HG03139 (cell line): ENCODE data around the gene OSBPL5.
"Not testable (repeated sequence)": the region's sequence is repeated elsewhere in the genome, so short reads cannot be mapped to it uniquely, and the experiment has no call there.

Experiments
- ATAC-seq: cut with Tn5 transposase; IDR thresholded peaks from one replicate; pipeline ENCODE4 v1.9.1; 2021; ENCODE audit not compliant: unreplicated experiment

The OSBPL5 gene

DNA sequence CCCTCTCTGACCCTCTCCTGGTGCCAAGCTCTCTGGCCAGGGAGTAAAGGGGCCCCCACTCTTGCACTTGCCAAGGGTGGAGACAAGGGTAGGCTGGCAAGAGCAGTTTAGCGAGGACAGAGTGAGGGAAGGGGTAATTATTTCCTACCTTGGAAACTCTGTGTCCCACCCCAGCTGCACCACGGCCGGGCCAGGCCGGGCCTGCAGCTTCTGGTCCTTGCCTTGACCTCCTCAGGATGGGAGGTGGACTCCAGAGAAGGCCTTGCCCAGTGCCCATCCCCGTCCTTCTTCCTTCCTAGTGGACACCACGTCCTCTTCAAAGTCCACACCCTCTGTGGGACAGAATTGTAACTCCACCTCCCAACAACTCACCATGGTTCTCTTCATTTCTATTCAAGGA lies 18.4 kb upstream of the OSBPL5 start:
- no peak for ATAC-seq

DNA sequence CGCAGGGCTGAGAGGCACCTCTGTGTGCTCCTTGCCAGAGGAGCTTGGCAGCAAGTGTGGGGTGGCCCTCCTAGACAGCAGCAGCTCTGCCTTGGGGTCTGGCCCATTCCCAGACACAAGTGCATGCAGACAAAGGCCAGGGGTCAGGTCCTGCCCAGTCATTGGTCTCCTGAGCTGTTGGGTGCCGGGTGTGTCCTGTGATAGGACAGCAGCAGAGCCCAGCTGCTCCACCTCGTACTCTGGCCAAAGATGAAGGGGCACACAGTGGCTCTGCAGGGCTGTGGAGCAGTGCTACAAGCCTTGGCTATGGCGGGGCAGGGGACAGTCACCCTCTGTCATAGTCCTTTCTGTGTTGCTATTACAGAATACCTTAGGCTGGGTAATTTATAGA lies 17.3 kb upstream of the OSBPL5 start:
- no peak for ATAC-seq

DNA sequence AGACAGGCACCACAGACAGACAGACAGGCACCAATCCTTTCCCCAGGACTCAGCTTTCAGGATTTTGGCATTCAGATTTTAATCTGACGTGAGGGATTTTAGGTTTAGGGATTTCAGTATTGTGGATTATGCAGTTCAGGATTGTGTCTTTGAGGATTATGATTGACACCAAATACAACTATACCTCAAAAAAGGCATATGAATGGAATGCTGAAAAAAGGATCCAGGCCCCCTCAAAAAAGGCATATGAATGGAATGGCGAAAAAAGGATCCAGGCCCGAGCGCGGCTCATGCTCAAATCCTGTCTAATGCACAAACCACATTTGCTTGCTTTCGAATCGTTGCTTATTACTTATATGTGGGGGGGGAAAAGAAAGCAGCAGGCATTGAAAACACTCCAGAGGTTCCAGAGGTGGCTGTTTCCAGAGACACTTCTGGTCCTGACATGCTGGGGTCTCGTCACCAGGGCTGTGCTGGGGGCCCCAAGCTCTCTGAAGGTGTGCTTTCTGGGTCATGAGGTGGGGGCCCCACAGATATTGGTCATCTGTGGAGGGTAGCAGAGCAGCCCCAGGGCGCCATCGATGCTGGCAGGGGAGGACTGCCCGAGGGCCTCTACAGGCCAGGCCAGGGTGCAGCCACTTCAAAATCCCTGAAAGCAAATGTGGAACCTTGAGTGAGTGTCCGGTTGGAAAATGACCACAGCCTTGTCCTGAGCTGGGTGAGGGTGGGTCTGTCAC lies 16.8 kb upstream of the OSBPL5 start:
- ATAC-seq, result no peak

DNA sequence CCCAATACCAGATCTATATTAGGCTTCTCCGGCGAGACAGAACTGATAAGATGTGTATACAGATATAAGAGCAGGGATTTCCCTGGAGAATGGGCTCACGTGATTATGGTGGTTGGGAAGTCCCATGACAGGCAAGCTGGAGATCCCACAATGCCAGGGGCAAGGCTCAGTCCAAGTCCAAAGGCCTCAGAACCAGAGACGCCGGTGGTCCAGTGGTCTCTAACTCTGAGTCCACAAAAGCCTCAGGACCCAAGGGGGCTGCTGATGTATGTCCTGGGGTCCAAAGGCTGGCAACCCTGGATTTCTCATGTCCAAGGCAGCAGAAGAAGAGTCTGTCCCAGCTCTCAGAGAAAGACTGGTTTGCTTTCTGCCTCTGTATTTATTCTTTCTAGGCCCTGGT lies 15.8 kb upstream of the OSBPL5 start:
- no peak for ATAC-seq

DNA sequence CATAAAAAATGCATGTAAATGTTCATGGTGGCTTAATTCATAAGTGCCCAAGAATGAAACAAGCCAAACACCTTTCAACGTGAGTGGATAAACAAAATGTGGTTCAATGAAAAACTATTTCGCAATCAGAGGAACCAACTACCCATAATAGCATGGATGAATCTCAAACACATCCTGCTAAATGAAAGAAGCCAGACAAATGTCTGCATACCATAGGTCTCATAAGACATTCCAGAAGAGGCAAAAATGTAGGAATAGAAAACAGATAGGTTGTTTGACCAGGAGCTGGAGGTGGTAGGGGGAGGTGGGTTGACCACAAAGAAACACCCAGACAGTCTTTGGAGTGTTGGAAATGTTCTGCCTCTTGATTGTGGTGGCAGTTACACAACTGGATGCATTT lies 13.2 kb upstream of the OSBPL5 start:
- ATAC-seq, result no peak

DNA sequence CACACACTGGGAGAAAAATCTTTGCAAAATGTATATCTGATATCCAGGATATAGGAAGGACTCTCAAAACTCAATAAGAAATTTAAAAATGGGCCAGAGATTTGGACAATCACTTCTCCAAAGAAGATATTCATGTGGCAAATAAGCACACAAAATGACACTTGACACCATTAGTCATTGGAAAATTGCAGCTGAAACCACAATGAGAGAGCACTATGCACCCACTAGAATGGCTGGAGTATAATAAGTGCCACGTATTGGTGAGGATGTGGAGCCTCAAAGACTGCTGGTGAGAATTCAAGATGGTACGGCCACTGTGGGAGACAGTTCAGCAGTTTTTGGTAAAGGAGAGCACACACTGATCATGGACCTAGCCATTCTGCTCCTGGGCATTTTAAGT lies 12.8 kb upstream of the OSBPL5 start:
- ATAC-seq, result no peak

DNA sequence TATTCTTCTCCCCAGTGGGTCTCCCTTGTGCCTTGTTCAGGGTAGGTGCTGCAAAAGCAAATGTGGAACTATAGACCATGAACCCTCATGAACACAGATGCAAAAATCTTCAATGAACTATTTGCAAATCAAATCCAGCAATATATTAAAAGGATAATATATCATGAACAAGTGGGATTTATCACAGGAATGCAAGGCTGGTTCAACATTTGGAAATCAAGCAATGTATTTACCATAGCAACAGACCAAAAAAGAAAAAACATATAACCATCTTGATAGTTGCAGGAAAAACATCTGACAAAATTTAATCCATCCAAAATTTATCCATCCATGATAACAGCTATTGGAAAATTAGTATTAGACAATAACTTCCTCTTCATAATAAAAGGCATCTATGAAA lies 11.4 kb upstream of the OSBPL5 start:
- ATAC-seq, result no peak

DNA sequence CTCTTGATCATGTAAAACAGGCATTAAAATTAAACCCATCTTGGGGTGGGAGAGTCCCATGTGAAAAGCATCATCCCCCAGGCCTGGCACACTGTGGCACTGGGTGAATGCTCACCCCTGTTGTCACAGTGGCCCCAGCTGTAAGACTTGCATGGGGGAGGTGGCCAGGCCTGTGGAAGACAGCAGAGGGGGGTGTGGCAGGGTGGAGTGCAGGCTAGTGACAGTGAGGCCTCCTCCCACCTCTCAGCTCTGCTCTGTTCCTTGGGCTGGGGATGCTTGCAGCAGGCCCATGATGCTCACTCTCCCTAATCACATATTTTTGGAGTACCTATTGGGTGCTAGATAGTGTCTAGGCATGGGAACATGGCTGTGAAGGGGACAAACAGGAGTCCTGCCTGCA lies 10.1 kb upstream of the OSBPL5 start:
- no peak for ATAC-seq

DNA sequence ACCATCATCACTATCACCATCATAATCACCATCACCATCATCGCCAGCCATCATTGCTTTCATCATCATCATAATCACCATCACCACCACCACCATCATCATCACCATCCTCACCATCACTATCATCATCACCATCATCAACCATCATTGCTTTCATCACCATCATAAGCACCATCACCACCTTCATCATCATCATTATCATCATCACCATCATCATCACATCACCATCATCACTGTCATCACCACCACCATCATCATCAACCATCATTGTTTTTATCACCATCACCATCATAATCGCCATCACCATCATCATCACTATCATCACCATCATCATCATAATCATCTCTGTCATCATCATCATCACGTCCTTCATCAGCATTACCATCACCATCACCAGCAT lies 9.3 kb upstream of the OSBPL5 start:
- no peak for ATAC-seq

DNA sequence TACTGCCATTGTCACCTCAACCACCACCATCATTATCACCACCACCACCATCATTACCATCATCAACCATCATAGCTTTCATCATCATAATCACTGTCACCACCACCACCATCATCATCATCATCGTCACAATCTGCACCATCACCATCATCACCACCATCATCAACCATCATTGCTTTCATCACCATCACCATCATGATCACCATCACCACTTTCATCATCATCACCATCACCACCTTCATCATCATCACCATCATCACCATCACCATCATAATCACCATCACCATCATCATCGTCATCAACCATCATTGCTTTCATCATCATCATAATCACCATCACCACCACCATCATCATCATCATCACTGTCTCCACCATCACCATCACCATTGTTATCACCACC lies 8.7 kb upstream of the OSBPL5 start:
- no peak for ATAC-seq

DNA sequence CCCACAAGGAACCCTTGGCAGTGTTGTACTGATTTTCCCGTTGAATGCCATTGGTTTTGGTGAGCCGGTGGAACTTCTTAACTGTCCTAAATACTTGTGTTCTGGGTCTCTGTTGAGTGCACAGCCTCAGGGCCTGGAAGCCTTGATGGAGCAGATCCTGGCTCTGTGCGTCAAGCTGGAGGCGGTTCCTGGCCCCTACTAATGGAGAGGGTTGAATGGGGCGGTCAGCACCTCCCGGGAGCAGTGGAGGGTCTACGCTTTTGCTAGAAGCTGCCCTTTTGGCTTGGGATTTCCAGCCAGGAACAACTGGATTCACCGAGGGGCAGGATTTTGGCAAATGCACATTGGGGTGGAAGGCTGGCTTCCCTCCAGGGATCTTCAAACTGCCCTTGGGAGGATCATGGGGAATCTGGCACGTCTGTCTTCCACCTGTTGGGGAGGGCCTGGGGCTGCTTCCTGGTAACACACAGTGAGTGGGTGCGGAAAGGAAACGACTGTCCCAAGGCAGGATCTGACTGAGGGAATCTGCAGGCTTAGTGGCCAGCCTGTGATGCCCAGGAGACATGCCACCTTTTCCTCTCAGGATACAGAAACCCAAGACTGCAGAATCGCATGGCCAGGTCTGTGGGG lies 6.9 kb upstream of the OSBPL5 start:
- ATAC-seq, result no peak

DNA sequence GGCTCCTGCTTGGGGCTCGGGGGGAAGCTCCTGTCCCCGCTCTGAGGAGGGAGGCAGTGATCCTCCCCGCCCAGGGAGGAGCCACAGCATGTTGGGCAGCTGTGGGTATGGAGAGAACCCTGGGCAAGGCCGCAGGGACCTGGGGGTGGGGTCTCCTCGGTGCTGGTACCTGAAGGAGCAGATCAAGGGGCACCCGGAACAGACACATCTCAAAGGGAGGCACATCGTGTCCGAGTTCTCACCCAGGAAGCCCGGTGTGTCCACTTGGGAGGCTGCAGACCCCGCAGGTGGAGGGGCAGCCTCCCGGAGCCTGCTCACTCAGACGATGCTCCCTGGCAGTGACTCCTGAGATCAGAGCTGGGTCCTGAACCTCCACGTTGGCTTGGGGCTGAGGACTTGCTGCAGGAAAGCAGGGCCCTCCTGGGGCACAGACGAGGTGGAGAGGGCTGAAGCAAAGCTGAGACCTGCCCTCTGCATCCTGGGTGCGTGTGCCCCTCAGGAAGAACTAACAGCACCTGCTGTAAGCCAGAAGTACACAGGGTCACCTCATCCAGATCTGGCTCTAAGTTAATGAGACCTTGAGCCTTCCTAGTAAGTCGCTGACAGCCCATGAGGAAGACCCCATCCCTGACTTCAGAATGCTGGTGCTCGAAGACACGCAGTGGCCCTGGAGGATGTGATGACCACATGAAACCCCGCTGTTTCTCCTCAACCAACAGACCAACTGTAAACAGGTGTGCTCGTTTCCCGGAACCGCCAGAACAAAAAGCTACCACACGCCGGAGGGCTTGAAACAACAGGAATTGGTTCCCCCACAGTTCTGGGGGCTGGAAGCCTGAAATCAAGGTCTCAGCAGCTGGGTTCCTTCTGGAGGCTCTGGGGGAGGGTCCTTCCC lies 5.9 kb upstream of the OSBPL5 start:
- no peak for ATAC-seq

DNA sequence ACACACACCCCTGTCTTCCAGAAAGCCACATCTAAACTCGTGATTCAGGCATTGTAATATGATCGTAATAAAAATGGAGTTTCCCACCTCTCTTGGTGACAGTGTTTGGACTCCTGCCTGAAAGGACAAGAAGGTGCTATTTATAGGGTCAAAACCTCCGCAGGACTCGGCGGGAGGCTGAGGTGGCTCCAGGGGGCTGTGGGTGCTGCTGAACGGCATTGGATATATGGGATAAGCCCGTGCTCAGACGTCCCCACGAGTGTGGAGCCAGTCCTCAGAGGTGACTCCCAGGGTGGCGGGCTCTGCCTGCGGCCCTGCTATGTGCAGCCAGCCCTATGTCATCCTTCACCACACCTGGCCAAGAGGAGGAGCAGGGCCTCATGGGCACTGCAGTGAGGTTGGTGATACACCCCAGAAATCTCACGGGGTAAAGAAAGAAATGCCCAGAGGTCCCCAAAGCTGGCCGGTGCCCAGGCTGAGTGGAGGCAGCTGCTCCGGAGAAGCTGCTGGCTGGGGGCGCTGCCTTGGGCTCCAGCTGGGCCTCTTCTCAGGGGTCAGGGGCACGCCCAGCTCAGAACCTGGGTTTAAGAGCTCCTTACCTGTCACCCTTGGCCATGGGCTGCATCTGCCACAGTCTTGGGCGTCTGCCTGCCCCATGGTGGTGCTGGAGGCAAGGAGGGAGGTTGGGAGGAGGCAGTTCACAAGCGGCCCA lies 5.1 kb upstream of the OSBPL5 start:
- no peak for ATAC-seq

DNA sequence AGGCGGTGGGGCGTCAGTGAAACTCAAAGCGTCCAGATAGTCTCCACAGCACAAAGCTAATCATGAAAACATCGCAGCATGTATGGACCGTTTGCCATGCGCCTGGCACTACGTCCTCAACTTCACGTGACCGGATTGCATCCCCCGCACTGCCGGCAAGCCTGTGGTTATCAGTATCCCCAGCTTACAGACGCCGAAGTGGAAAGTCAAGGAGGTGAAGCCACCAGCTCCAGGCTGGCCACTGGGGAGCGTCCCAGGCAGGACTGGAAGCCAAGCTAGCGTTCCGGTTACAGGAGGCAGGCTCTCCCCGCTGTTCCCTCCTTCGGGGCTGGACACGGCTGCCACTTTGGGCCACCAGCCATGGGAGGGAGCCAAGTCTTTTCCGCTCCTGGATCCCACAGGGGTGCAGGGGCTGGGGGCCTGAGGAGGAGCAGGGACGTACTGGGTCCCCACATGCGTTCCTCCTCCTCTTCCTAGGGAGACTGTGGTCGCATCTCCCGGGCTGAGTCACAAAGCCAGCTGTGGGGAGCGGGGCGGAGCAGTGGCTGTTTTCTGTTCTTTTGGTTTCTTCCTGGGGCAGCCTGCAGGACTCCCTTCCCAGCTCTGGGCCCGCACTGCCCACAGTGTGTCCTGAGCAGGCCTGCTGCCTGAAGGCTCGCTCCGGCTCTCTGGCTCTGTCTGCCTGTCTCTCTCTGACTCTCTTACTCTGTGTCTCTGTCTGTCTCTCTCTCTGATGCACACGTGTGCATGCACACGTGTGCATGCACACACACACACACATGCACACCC lies 4.3 kb upstream of the OSBPL5 start:
- no peak for ATAC-seq

DNA sequence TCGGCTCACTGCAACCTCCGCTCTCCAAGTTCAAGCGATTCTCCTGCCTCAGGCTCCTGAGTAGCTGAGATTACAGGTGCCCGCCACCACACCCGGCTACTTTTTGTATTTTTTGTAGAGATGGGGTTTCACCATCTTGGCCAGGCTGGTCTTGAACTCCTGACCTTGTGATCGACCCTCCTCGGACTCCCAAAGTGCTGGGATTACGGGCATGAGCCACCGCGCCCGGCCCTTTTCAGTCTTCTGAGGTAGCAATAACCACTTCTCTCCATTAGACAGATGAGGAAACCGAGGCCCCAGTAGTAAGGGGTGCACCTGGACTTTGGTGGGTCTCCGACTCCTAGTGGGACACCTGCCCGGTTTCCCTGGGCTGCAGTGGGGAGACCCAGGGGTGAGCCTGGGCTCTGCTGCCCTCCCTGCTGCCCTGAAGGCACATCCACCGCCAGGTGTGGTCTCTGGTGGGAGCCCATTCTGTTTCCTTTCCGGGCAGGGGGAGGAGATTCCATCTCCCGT lies 3.7 kb upstream of the OSBPL5 start:
- not testable (repeated sequence) for ATAC-seq

DNA sequence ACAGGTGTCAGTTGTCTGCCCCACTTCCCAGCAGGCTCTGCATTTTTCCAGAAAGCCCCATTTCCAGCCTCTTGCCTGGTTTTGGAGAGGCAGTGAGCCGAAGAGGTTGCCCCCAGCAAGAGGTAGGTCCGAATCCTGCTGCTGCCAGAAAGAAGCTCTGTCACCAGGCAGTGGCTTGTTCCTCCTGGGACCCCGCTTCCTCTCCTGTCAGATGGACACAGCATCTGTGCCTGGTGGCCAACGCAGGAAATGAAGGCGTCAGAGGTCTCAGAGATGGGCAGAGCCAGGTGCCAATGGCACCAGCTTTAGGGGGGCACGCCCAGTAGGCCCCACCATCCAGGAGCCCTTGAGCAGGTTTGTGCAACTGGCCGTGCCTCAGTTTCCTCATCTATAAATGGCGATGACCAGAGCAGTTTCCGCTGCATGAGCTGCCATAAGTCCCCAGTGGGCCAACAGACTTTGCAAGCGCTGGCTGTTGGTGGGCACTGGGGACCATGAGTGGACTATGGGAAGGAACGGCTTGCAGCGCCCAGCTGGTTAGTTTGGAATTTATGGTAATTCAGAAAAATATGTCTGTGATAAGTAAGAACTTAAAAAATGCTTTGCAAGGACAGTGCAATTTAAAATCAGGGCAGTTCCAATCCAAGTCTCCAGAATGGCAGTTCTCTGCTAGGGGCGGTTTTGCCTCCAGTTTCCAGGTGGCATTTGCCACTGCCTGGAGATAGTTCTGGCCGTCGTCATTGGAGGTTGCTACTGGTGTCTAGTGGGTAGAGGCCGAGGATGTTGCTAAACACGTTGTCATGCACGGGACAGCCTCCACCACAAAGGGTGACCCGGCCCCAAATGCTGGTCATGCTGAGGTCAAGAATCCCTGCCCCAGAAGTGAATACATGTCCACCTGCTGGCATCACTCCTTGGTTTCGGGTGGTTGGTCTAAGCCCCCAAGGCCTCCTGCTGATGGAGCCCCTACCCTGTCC lies 2.3 kb upstream of the OSBPL5 start:
- no peak for ATAC-seq

DNA sequence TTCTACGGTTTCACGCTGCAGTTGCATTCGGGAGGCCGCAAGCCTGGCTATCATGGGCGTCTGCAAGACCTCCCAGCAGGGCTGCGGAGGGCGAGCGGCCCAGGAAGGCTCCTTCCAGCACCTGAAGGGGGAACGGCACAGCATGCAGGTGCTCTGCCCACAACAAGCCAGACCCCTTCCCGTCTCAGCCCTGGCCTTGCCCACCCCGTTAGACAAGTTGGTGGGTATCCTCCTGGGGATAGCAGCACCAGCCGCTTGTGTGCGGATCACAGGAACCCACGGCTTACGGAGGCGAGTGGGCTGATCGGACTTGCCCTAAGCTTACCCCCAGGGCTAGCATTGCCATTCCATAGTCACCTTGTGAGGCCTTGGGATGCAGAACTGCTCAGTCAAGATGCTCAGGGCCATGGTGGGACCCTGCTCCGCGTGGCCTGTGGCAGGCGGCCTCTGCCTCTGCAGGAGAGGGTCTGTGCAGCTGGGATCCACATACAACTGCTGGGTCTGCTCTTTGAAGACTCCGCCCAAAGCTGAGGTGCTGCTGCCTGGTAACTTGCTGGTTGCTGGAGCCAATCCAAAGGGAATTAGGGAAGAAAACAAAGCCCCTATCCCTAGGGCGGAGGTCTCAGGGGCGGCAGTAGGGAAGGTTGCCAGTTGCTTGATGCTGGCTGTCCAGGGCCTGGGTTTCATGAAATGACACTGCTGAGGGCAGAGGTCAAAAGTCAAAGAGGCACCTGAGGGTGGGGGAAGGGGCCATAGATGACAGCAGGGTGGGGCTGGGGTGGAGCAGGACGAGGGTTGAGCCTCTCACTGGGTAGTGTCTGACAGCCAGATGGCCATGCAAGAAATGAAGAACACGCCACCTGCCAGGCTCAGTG lies 1.4 kb upstream of the OSBPL5 start:
- no peak for ATAC-seq

DNA sequence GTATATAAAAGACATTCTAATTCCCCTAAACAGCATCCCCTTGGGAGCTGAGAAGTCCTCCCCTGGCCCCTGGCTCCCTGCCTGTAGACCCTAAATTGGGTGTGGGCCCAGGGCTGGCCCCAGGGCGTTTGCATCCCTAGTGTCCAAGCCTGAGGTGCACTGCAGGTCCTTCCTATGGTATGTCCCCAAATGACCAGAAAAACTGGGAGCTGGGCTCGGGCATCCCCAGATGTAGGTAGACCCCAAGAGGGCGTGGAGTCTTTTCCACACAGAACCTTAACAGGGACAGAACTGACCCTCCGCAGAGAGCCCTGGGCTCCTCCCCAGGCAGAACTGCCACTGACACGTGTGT lies 782 bp upstream of the OSBPL5 start:
- no peak for ATAC-seq
